Measurements from ENCODE around the gene ROCK2.

- TF ChIP-seq CTCF (conservative IDR thresholded peaks at IDR 0.05 in 1 of 2, IDR thresholded peaks at IDR 0.05 in 1 of 2; ENCODE audit: low read depth in 1 of 2, low read length in 2 of 2), result no peak
- no peak for TF ChIP-seq EZH2 (IDR thresholded peaks at IDR 0.05; ENCODE audit: low read length, missing control alignments)
Measured at GRCh38 chr2:11208083-11208482, 136.4 kb downstream of the ROCK2 start.
